ENCODE measurements around the gene SCN9A.
"Not testable (repeated sequence)": the region's sequence is repeated elsewhere in the genome, so short reads cannot be mapped to it uniquely, and the experiment has no call there.

The SCN9A gene

DNA sequence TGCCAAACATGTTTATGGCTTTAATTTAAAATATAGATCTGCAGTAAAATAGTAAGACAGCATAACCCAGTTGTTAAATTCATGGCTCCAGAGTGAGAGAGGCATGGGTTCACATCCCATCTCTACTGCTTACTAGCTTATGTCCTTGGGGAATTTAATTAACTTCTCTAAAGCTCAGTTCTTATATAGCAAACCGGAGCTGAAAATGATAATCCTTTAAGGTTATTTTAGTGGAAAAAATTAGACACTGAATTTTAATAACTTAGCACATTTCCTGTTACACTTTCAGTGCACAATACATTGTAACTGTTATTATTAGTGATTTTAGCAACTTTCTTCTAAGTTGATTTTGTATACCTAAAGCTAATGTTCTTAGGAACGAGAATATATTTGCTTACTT lies 14.8 kb downstream of the SCN9A start:
- H3K27me3 ChIP-seq (ENCODE audit: control insufficient read depth in 1 of 2, insufficient read depth in 2 of 2, low read length in 2 of 2), result no peaks in the 10 kb centered on the region
- H3K9ac ChIP-seq (ENCODE audit: low read depth in 1 of 2, low read length in 2 of 2), result no peak overlapping the region
- no peaks in the 10 kb centered on the region for H3K4me1 ChIP-seq (ENCODE audit: control insufficient read depth in 1 of 2, insufficient read depth in 2 of 2, low read length in 2 of 2)
- no peaks in the 10 kb centered on the region for H3K36me3 ChIP-seq (ENCODE audit: control insufficient read depth in 1 of 2, insufficient read depth in 2 of 2, low read length in 2 of 2)
- H3K27ac ChIP-seq (ENCODE audit: low read depth, low read length), result no peak overlapping the region
- no peaks in the 10 kb centered on the region for H3K9me3 ChIP-seq (ENCODE audit: control insufficient read depth in 1 of 2, low read length in 2 of 2)
- H3K4me3 ChIP-seq (ENCODE audit: low read depth in 1 of 2, low read length in 2 of 2), result no peak overlapping the region

- Histone ChIP-seq H3K27ac (ENCODE audit: low read depth, low read length) (no peak overlapping the region), H3K9me3 (ENCODE audit: control insufficient read depth in 1 of 2, low read length in 2 of 2) (no peaks in the 10 kb centered on the region)
These were observed 15.3 kb downstream of the SCN9A start for GRCh38 chr2:166360426-166360825.

DNA sequence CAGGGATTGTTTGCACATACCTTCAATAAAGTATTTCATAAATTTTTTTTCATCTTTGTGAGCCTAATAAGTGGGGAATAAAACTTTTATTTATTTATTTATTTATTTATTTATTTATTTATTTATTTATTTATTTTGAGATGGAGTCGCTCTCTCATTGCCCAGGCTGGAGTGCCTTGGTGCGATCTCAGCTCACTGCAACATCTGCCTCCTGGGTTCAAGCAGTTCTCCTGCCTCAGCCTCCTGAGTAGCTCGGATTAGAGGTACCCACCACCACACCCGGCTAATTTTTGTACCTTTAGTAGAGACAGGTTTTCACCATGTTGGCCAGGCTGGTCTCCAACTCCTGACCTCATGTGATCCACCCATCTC lies 17.8 kb downstream of the SCN9A start:
- H3K27ac ChIP-seq (ENCODE audit: low read depth, low read length); H3K4me1 ChIP-seq (ENCODE audit: control insufficient read depth in 1 of 2, insufficient read depth in 2 of 2, low read length in 2 of 2); H3K27me3 ChIP-seq (ENCODE audit: control insufficient read depth in 1 of 2, insufficient read depth in 2 of 2, low read length in 2 of 2); H3K9me3 ChIP-seq (ENCODE audit: control insufficient read depth in 1 of 2, low read length in 2 of 2); H3K4me3 ChIP-seq (ENCODE audit: low read depth in 1 of 2, low read length in 2 of 2); H3K9ac ChIP-seq (ENCODE audit: low read depth in 1 of 2, low read length in 2 of 2); H3K36me3 ChIP-seq (ENCODE audit: control insufficient read depth in 1 of 2, insufficient read depth in 2 of 2, low read length in 2 of 2): not testable (repeated sequence)

More at GRCh38 chr2:166360426-166360825, 15.3 kb downstream of the SCN9A start:
- Histone ChIP-seq H3K4me1 (ENCODE audit: control insufficient read depth in 1 of 2, insufficient read depth in 2 of 2, low read length in 2 of 2) (no peaks in the 10 kb centered on the region), H3K4me3 (ENCODE audit: low read depth in 1 of 2, low read length in 2 of 2) (no peak overlapping the region), H3K36me3 (ENCODE audit: control insufficient read depth in 1 of 2, insufficient read depth in 2 of 2, low read length in 2 of 2) (no peaks in the 10 kb centered on the region), H3K27me3 (ENCODE audit: control insufficient read depth in 1 of 2, insufficient read depth in 2 of 2, low read length in 2 of 2) (no peaks in the 10 kb centered on the region), H3K9ac (ENCODE audit: low read depth in 1 of 2, low read length in 2 of 2) (no peak overlapping the region)

DNA sequence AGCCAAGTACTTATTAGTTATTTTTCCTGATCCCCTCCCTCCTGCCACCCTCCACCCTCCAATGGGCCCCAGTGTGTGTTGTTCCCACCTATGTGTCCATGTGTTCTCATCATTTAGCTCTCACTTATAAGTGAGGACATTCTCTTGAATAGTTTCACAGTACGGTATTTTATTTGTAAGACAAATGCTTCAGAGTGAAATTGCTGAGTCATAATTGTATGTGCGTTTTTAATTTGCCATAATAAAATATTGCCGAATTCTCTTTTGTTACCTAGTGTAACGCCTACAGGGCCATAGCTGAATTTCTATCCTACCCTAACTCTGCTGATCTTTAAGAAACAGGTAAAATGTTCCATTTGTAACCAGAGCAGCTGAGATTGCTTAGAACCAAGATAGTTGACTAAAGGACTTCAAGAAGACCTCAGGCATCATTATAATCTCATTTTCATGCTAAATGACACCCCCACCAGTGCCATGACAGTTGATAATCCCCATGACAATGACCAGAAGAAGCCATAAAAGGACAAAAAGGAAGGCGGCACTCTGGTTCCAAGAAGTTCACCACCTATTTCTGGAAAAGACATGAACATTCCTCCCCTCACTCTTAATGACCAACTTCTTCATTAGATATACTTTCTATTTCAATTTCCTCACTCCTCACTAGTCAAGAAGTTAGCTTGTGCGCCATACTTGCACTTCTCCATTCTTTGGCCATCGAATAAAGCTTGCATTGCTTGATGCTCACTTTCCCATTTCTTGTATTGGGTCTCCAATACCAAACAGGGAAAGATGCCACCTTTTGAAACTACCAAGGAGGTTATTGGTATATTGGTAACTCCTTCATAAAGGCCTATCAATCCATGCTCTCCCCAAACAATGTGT lies 18.4 kb downstream of the SCN9A start:
- H3K27me3 ChIP-seq (ENCODE audit: control insufficient read depth in 1 of 2, insufficient read depth in 2 of 2, low read length in 2 of 2), result no peaks in the 10 kb centered on the region
- no peak overlapping the region for H3K4me3 ChIP-seq (ENCODE audit: low read depth in 1 of 2, low read length in 2 of 2)
- no peaks in the 10 kb centered on the region for H3K36me3 ChIP-seq (ENCODE audit: control insufficient read depth in 1 of 2, insufficient read depth in 2 of 2, low read length in 2 of 2)
- no peak overlapping the region for H3K9ac ChIP-seq (ENCODE audit: low read depth in 1 of 2, low read length in 2 of 2)
- no peaks in the 10 kb centered on the region for H3K9me3 ChIP-seq (ENCODE audit: control insufficient read depth in 1 of 2, low read length in 2 of 2)
- H3K27ac ChIP-seq (ENCODE audit: low read depth, low read length), result no peak overlapping the region
- H3K4me1 ChIP-seq (ENCODE audit: control insufficient read depth in 1 of 2, insufficient read depth in 2 of 2, low read length in 2 of 2), result no peaks in the 10 kb centered on the region

- Histone ChIP-seq H3K36me3 (ENCODE audit: control insufficient read depth in 1 of 2, insufficient read depth in 2 of 2, low read length in 2 of 2) (no peaks in the 10 kb centered on the region), H3K9ac (ENCODE audit: low read depth in 1 of 2, low read length in 2 of 2) (no peak overlapping the region), H3K9me3 (ENCODE audit: control insufficient read depth in 1 of 2, low read length in 2 of 2) (no peaks in the 10 kb centered on the region), H3K27ac (ENCODE audit: low read depth, low read length) (no peak overlapping the region), H3K4me3 (ENCODE audit: low read depth in 1 of 2, low read length in 2 of 2) (no peak overlapping the region), H3K4me1 (ENCODE audit: control insufficient read depth in 1 of 2, insufficient read depth in 2 of 2, low read length in 2 of 2) (no peaks in the 10 kb centered on the region), H3K27me3 (ENCODE audit: control insufficient read depth in 1 of 2, insufficient read depth in 2 of 2, low read length in 2 of 2) (no peaks in the 10 kb centered on the region)
These were observed 24.4 kb downstream of the SCN9A start for GRCh38 chr2:166351319-166351718.

DNA sequence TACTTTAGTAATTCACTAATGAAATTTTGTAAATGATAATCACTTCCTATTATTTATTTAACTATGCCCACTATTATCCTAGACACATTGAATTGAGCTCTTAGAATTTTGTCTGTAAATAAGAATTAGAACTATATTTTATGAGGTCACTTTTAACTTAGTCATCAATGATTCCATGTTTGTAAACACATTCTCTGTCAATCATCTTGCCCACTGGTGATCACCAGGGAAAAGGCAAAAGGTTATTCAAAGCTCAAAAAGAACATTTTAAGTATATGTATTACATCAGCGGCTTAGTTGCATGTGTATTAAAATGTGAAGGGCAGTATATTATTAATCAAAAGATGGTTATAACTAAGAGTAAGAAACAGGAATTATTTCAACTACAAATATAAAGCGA lies 25.2 kb downstream of the SCN9A start:
- H3K4me3 ChIP-seq (ENCODE audit: low read depth in 1 of 2, low read length in 2 of 2), result no peak overlapping the region
- no peak overlapping the region for H3K27ac ChIP-seq (ENCODE audit: low read depth, low read length)
- H3K27me3 ChIP-seq (ENCODE audit: control insufficient read depth in 1 of 2, insufficient read depth in 2 of 2, low read length in 2 of 2), result no peaks in the 10 kb centered on the region
- H3K36me3 ChIP-seq (ENCODE audit: control insufficient read depth in 1 of 2, insufficient read depth in 2 of 2, low read length in 2 of 2), result no peaks in the 10 kb centered on the region
- H3K9ac ChIP-seq (ENCODE audit: low read depth in 1 of 2, low read length in 2 of 2), result no peak overlapping the region
- H3K9me3 ChIP-seq (ENCODE audit: control insufficient read depth in 1 of 2, low read length in 2 of 2), result no peaks in the 10 kb centered on the region
- H3K4me1 ChIP-seq (ENCODE audit: control insufficient read depth in 1 of 2, insufficient read depth in 2 of 2, low read length in 2 of 2), result no peaks in the 10 kb centered on the region

- Histone ChIP-seq H3K27ac (ENCODE audit: low read depth, low read length) (no peak overlapping the region), H3K4me1 (ENCODE audit: control insufficient read depth in 1 of 2, insufficient read depth in 2 of 2, low read length in 2 of 2) (no peaks in the 10 kb centered on the region), H3K27me3 (ENCODE audit: control insufficient read depth in 1 of 2, insufficient read depth in 2 of 2, low read length in 2 of 2) (no peaks in the 10 kb centered on the region), H3K9me3 (ENCODE audit: control insufficient read depth in 1 of 2, low read length in 2 of 2) (no peaks in the 10 kb centered on the region), H3K9ac (ENCODE audit: low read depth in 1 of 2, low read length in 2 of 2) (no peak overlapping the region), H3K4me3 (ENCODE audit: low read depth in 1 of 2, low read length in 2 of 2) (no peak overlapping the region), H3K36me3 (ENCODE audit: control insufficient read depth in 1 of 2, insufficient read depth in 2 of 2, low read length in 2 of 2) (no peaks in the 10 kb centered on the region)
These were observed 31.2 kb downstream of the SCN9A start for GRCh38 chr2:166344286-166345113.

DNA sequence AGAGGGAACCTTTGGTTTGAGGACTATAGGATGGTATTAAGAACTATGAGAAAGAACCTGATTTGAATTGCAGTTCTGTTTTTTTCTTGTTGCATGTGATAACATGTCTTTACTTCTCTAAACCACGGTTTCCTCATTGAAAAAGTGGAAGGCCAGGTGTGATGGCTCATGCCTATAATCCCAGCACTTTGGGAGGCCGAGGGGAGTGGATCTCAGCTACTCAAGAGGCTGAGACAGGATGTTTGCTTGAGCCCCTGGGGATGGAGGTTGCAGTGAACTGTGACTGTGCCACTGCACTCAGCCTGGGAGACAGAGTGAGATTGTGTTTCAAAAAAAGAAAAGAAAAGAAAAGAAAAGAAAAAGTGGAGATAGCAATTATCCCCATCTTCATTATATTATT lies 32.3 kb downstream of the SCN9A start:
- no peak overlapping the region for H3K27ac ChIP-seq (ENCODE audit: low read depth, low read length)
- no peak overlapping the region for H3K9ac ChIP-seq (ENCODE audit: low read depth in 1 of 2, low read length in 2 of 2)
- no peaks in the 10 kb centered on the region for H3K36me3 ChIP-seq (ENCODE audit: control insufficient read depth in 1 of 2, insufficient read depth in 2 of 2, low read length in 2 of 2)
- H3K4me1 ChIP-seq (ENCODE audit: control insufficient read depth in 1 of 2, insufficient read depth in 2 of 2, low read length in 2 of 2), result no peaks in the 10 kb centered on the region
- no peaks in the 10 kb centered on the region for H3K9me3 ChIP-seq (ENCODE audit: control insufficient read depth in 1 of 2, low read length in 2 of 2)
- no peaks in the 10 kb centered on the region for H3K27me3 ChIP-seq (ENCODE audit: control insufficient read depth in 1 of 2, insufficient read depth in 2 of 2, low read length in 2 of 2)
- H3K4me3 ChIP-seq (ENCODE audit: low read depth in 1 of 2, low read length in 2 of 2), result no peak overlapping the region

DNA sequence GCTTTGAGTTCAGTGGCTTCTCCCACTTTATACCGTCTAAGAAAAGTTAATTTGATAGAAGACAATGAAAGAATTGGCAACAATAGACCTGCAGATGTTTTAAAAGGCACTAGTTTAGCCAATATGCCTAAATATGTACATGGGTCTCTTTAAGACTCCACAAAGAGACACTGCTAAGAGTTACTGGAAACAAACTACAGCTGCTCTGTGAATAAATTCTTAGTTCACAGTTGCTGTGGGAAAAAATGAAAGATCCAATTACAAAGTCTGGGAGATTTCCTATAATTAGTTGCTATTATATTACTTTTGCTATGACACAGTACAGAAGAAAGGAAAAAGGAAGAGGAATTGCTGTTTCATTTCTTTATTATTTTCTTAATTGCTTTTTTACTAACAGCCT lies 34.3 kb downstream of the SCN9A start:
- no peaks in the 10 kb centered on the region for H3K36me3 ChIP-seq (ENCODE audit: control insufficient read depth in 1 of 2, insufficient read depth in 2 of 2, low read length in 2 of 2)
- no peaks in the 10 kb centered on the region for H3K4me1 ChIP-seq (ENCODE audit: control insufficient read depth in 1 of 2, insufficient read depth in 2 of 2, low read length in 2 of 2)
- H3K9ac ChIP-seq (ENCODE audit: low read depth in 1 of 2, low read length in 2 of 2), result no peak overlapping the region
- no peak overlapping the region for H3K27ac ChIP-seq (ENCODE audit: low read depth, low read length)
- no peaks in the 10 kb centered on the region for H3K9me3 ChIP-seq (ENCODE audit: control insufficient read depth in 1 of 2, low read length in 2 of 2)
- H3K4me3 ChIP-seq (ENCODE audit: low read depth in 1 of 2, low read length in 2 of 2), result no peak overlapping the region
- no peaks in the 10 kb centered on the region for H3K27me3 ChIP-seq (ENCODE audit: control insufficient read depth in 1 of 2, insufficient read depth in 2 of 2, low read length in 2 of 2)

DNA sequence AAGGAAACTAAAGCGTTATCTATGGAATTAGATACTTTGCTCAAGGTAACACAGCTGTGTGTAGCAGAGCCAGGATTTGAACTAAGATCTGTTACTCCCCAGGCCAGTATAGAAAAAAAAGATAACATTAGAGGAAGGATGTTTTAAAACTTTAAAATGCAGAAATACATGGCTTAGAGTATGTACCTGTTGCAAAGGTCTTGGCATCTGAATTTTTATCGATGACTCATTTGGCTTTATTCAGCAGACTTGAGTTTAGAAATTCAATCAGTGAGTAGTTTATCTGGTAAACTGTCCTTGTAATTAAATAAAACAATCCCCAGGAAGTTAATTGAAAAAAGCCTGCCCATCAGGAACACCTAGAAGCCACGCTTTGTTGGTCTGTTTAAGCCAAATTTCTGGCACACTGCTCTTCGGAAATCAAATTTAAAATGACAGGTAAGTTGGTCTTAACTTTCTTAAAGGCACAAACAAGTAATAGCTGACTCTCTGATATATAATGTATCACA lies 36.9 kb downstream of the SCN9A start:
- H3K36me3 ChIP-seq (ENCODE audit: control insufficient read depth in 1 of 2, insufficient read depth in 2 of 2, low read length in 2 of 2), result no peaks in the 10 kb centered on the region
- no peak overlapping the region for H3K9ac ChIP-seq (ENCODE audit: low read depth in 1 of 2, low read length in 2 of 2)
- no peaks in the 10 kb centered on the region for H3K9me3 ChIP-seq (ENCODE audit: control insufficient read depth in 1 of 2, low read length in 2 of 2)
- no peak overlapping the region for H3K27ac ChIP-seq (ENCODE audit: low read depth, low read length)
- no peaks in the 10 kb centered on the region for H3K27me3 ChIP-seq (ENCODE audit: control insufficient read depth in 1 of 2, insufficient read depth in 2 of 2, low read length in 2 of 2)
- no peak overlapping the region for H3K4me3 ChIP-seq (ENCODE audit: low read depth in 1 of 2, low read length in 2 of 2)
- H3K4me1 ChIP-seq (ENCODE audit: control insufficient read depth in 1 of 2, insufficient read depth in 2 of 2, low read length in 2 of 2), result no peaks in the 10 kb centered on the region
